Liver (tissue), 3 donors: ENCODE results near the gene ATP6V1E1.
A peak's percentile ranks its signal among the peaks of the same experiment; 100 is the strongest.

Source experiments
- GABPA ChIP-seq, 2 donors: IDR thresholded peaks in 1 of 2; conservative IDR thresholded peaks in 1 of 2; 2 replicates each; pipeline ENCODE4 v1.6.1; 2016; ENCODE audit warnings: antibody characterized with exemption in 2 of 2, mild to moderate bottlenecking in 1 of 2, moderate library complexity in 1 of 2
- JUND ChIP-seq, 2 donors: IDR thresholded peaks; 2 replicates each; pipeline ENCODE4 v1.6.1; 2016; ENCODE audit warnings: antibody characterized with exemption in 2 of 2
- RAD21 ChIP-seq, 2 donors: IDR thresholded peaks; 2 replicates each; pipeline ENCODE4 v1.6.1; 2016; ENCODE audit warnings: antibody characterized with exemption in 2 of 2, mild to moderate bottlenecking in 2 of 2
- RXRA ChIP-seq, 2 donors: IDR thresholded peaks; 2 replicates each; pipeline ENCODE4 v1.6.1; 2017 to 2018; ENCODE audit warnings: antibody characterized with exemption in 2 of 2, mild to moderate bottlenecking in 1 of 2
- TAF1 ChIP-seq: conservative IDR thresholded peaks from 2 replicates; pipeline ENCODE4 v1.6.1; 2016; ENCODE audit warnings: antibody characterized with exemption, mild to moderate bottlenecking
- YY1 ChIP-seq: IDR thresholded peaks from 2 replicates; pipeline ENCODE4 v1.6.1; 2016; ENCODE audit warnings: antibody characterized with exemption, mild to moderate bottlenecking
- TF ChIP-seq, protein P1 (sequence below): fragments of 150-350 bp; IDR thresholded peaks from 2 replicates; pipeline ENCODE4 v1.5.1; 2017; ENCODE audit warnings: improper control_type of control experiment, low read depth, low read length; ENCODE audit not compliant: missing input control
- TF ChIP-seq, protein P2 (sequence below): IDR thresholded peaks from 2 replicates; pipeline ENCODE4 v1.6.1; 2016; ENCODE audit warnings: antibody characterized with exemption
- donor health status: healthy.
- donor health status: healthy.

DNA sequence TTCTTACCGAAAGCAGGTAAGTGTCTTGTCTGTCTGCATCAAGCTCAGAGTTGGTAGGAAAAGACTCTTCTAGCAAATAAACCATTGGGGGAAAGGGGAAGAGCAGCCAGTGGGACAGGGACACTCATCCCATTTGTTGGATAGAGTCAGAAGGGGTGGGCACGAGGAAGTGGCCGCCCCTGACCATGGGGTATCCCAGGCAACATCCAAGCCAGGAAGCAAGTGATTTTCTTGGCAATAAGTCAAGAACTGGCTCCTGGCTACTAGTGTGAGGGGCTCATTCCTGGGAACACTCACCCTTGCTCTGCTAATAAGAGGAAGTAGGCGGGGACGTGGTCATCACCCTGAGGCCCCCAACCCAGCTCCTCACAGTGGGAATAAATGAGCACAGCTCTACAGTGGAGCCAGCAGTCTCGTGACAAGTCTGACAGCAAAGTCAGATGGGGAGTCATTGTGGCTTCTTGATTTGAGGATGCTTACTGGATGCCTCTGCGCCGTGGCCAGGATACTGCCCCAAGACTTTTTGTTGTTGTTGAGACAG lies 58.5 kb downstream of the ATP6V1E1 start:
- TF ChIP-seq, protein P1, sequence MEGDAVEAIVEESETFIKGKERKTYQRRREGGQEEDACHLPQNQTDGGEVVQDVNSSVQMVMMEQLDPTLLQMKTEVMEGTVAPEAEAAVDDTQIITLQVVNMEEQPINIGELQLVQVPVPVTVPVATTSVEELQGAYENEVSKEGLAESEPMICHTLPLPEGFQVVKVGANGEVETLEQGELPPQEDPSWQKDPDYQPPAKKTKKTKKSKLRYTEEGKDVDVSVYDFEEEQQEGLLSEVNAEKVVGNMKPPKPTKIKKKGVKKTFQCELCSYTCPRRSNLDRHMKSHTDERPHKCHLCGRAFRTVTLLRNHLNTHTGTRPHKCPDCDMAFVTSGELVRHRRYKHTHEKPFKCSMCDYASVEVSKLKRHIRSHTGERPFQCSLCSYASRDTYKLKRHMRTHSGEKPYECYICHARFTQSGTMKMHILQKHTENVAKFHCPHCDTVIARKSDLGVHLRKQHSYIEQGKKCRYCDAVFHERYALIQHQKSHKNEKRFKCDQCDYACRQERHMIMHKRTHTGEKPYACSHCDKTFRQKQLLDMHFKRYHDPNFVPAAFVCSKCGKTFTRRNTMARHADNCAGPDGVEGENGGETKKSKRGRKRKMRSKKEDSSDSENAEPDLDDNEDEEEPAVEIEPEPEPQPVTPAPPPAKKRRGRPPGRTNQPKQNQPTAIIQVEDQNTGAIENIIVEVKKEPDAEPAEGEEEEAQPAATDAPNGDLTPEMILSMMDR = no peak
- TF ChIP-seq YY1 = no peak
- TF ChIP-seq TAF1 = peak; percentile 45
- TF ChIP-seq RAD21 (IDR thresholded peaks at IDR 0.05) = no peak
- no peak for TF ChIP-seq JUND (IDR thresholded peaks at IDR 0.05)
- TF ChIP-seq, protein P2, sequence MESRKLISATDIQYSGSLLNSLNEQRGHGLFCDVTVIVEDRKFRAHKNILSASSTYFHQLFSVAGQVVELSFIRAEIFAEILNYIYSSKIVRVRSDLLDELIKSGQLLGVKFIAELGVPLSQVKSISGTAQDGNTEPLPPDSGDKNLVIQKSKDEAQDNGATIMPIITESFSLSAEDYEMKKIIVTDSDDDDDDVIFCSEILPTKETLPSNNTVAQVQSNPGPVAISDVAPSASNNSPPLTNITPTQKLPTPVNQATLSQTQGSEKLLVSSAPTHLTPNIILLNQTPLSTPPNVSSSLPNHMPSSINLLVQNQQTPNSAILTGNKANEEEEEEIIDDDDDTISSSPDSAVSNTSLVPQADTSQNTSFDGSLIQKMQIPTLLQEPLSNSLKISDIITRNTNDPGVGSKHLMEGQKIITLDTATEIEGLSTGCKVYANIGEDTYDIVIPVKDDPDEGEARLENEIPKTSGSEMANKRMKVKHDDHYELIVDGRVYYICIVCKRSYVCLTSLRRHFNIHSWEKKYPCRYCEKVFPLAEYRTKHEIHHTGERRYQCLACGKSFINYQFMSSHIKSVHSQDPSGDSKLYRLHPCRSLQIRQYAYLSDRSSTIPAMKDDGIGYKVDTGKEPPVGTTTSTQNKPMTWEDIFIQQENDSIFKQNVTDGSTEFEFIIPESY = no peak
- TF ChIP-seq RXRA (IDR thresholded peaks at IDR 0.05) = no peak
- no peak for TF ChIP-seq GABPA (IDR thresholded peaks at IDR 0.05 in 1 of 2, conservative IDR thresholded peaks at IDR 0.05 in 1 of 2)
